ENCODE measurements around the gene CAPN13.

CAPN13 gene

DNA sequence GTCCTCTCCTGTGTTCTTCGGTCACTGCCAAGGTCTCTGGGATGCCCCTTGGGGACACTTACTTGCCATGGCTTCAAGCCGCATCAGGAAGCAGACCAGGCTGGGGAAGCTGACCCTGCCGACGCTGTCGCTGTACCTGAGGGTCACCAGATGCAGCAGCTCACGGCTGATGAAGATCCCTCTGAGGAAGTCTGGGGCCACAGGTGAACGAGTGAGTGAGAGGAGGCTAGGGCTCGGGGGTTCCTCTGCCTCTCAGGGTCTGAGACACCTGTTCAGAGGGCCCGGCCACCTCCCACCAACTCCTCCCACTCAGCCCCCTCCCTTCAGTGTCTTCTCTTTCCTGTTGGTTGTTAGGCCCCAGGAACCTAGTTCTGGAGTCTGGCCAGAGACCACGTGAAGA lies 74.9 kb downstream of the CAPN13 start:
- TF ChIP-seq, protein P1, sequence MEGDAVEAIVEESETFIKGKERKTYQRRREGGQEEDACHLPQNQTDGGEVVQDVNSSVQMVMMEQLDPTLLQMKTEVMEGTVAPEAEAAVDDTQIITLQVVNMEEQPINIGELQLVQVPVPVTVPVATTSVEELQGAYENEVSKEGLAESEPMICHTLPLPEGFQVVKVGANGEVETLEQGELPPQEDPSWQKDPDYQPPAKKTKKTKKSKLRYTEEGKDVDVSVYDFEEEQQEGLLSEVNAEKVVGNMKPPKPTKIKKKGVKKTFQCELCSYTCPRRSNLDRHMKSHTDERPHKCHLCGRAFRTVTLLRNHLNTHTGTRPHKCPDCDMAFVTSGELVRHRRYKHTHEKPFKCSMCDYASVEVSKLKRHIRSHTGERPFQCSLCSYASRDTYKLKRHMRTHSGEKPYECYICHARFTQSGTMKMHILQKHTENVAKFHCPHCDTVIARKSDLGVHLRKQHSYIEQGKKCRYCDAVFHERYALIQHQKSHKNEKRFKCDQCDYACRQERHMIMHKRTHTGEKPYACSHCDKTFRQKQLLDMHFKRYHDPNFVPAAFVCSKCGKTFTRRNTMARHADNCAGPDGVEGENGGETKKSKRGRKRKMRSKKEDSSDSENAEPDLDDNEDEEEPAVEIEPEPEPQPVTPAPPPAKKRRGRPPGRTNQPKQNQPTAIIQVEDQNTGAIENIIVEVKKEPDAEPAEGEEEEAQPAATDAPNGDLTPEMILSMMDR (IDR thresholded peaks at IDR 0.05; ENCODE audit: low read length, missing control alignments) = no peak
- no peak overlapping the region for H3K4me3 ChIP-seq (replicated peaks; ENCODE audit: low read depth, low read length)
- no peak for DNase-seq (ENCODE audit: low read depth)

GRCh38 chr2:30731706-30732105 lies 75.5 kb downstream of the CAPN13 start:
- H3K4me3 ChIP-seq (replicated peaks; ENCODE audit: low read depth, low read length) = no peak overlapping the region
- no peak for DNase-seq (ENCODE audit: low read depth)
- TF ChIP-seq, protein P1 (IDR thresholded peaks at IDR 0.05; ENCODE audit: low read length, missing control alignments) = no peak

DNA sequence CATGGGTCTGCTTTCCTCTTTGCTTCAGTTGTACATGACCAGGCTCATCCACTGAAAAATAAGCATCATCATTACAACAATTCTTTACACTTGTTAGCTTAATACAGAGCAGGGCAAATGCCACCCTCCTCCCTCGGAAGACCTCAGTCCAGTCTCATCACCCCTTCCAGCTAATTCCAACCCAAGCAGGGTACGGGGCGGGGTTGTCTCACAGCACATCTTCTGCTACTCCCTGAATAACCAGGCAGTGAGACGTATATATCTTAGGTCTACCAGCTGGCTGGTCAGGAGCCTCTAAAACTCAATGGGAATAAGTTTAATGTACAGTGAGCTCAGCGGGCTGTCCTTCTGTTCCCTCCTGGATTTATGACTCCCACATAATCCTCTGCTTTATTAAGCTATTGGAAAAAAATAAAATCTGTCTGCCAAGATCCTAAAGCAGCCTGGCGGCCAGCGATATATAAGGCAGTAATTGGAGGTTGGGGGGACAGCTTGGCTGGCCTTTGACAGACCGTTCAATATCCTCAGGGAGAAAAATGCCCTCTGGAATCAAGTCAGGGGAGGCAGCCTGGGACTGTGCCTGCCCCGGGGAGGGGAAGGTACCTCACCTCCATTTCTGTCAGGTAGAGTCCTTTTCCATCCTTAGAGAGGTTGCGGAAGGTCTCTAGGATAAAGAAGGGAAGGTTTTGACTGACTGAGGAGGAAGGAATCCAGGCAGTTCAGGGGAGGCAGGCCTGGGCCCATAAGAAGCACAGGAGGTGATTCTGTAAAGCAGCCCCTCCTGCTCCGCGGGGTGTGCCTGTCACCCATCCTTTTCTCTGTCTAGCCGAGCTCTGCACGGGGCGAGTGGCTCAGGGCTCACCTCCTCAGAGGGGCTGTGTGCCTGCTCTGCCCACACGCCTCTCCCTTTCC lies 76.3 kb downstream of the CAPN13 start:
- no peak for DNase-seq (ENCODE audit: low read depth)
- TF ChIP-seq, protein P1 (IDR thresholded peaks at IDR 0.05; ENCODE audit: low read length, missing control alignments) = no peak
- H3K4me3 ChIP-seq (replicated peaks; ENCODE audit: low read depth, low read length) = no peak overlapping the region

GRCh38 chr2:30729031-30729430 lies 78.2 kb downstream of the CAPN13 start:
- H3K4me3 ChIP-seq (replicated peaks; ENCODE audit: low read depth, low read length) = no peak overlapping the region
- TF ChIP-seq, protein P1 (IDR thresholded peaks at IDR 0.05; ENCODE audit: low read length, missing control alignments) = no peak
- DNase-seq (ENCODE audit: low read depth) = no peak

DNA sequence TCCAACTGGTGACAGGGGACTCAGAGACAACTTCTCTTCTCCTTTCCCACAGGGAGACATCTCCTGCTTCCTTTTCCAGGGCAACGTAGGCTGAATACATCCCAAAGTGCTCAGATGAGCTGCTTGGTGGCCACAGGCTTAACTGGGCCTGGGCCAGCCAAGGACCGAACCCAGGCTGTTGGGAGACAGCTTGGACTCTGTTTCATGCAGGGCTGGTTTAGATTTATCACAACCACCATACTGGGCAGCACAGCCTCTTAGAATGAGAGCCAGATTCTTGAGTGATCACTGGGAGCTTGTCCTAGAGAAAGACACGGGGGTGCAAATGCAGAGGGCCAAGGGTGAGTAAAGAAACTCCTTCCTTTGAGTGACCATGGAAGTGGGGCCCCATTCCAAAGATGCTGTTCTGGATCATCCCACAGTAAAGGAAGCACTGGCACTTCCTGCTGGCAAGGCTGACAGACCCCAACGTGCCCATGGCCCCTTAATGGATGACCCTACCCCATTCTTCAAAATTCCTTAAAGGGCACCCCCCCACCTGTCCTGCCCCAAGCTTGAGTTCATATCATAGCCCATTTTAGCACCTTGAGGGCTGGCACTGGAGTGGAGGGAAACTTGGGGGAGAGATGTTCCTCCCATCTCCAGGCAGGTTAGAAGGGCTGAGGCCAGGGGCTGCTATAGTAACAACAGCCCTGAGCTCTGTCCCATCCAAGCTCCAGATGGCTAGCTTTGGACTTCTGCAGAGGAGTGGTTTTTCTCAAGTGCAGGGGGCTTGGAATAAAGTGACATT lies 84.1 kb downstream of the CAPN13 start:
- H3K4me3 ChIP-seq (replicated peaks; ENCODE audit: low read depth, low read length) = no peak overlapping the region
- TF ChIP-seq, protein P1 (IDR thresholded peaks at IDR 0.05; ENCODE audit: low read length, missing control alignments) = no peak
- no peak for DNase-seq (ENCODE audit: low read depth)

GRCh38 chr2:30721668-30722647 lies 85.3 kb downstream of the CAPN13 start:
- TF ChIP-seq, protein P1 (IDR thresholded peaks at IDR 0.05; ENCODE audit: low read length, missing control alignments) = no peak
- no peak overlapping the region for H3K4me3 ChIP-seq (replicated peaks; ENCODE audit: low read depth, low read length)
- DNase-seq (ENCODE audit: low read depth) = no peak

Measured in fibroblast of pulmonary artery (primary cell).